ENCODE data around the gene RALGPS1. TPM values are rescaled to one million over a fixed set of nuclear protein-coding genes. Genes with fewer than 3 reads are reported as not detected.

RALGPS1 gene
- total and polyA plus RNA-seq, 2 of the 13 experiments (the other 11 are each of a cell fraction or from before 2014, with no cell fraction given): 3.7 to 6.5 TPM

- TF ChIP-seq EED (CRISPR knock-in tag; IDR thresholded peaks at IDR 0.05) (no peak), ZNF558 (CRISPR knock-in tag; IDR thresholded peaks at IDR 0.05; ENCODE audit: borderline replicate concordance) (peak; percentile 58; the same call in 1 of the 2 replicates), ZNF513 (CRISPR knock-in tag; conservative IDR thresholded peaks at IDR 0.05) (no peak), ZNF576 (CRISPR knock-in tag; IDR thresholded peaks at IDR 0.05) (0 out of 2 replicates have a peak, but pooled peaks have one; percentile 24), GABPB1 (CRISPR knock-in tag; IDR thresholded peaks at IDR 0.05) (peak; percentile 54; the same call in 1 of the 2 replicates), ZGPAT (CRISPR knock-in tag; IDR thresholded peaks at IDR 0.05) (no peak), PRMT3 (CRISPR knock-in tag; IDR thresholded peaks at IDR 0.05; ENCODE audit: borderline replicate concordance, low read depth) (no peak), MIER3 (CRISPR knock-in tag; IDR thresholded peaks at IDR 0.05; ENCODE audit: borderline replicate concordance) (no peak), KMT2B (CRISPR knock-in tag; IDR thresholded peaks at IDR 0.05) (no peak), ZBTB7A (CRISPR knock-in tag; IDR thresholded peaks at IDR 0.05) (no peak), ELF3 (CRISPR knock-in tag; IDR thresholded peaks at IDR 0.05) (no peak), ZNF496 (CRISPR knock-in tag; IDR thresholded peaks at IDR 0.05; ENCODE audit: insufficient replicate concordance) (no peak), ZNF782 (CRISPR knock-in tag; IDR thresholded peaks at IDR 0.05; ENCODE audit: borderline replicate concordance) (0 out of 2 replicates have a peak, but pooled peaks have one; percentile 24), TFDP1 (CRISPR knock-in tag; IDR thresholded peaks at IDR 0.05; ENCODE audit: borderline replicate concordance) (peak; percentile 17; the same call in 1 of the 2 replicates), ZNF646 (CRISPR knock-in tag; IDR thresholded peaks at IDR 0.05) (no peak), ZNF773 (CRISPR knock-in tag; IDR thresholded peaks at IDR 0.05; ENCODE audit: borderline replicate concordance) (no peak), KDM6A (CRISPR knock-in tag; IDR thresholded peaks at IDR 0.05; ENCODE audit: low read depth) (no peak)
Measured at GRCh38 chr9:127122176-127123063, 207.8 kb downstream of the RALGPS1 start, which contains the start of gene ANGPTL2 (continued).

All from HepG2 (cell line).